ENCODE measurements around the gene ERMP1. TPM values are rescaled to one million over a fixed set of nuclear protein-coding genes. Genes with fewer than 3 reads are reported as not detected.
A peak's percentile ranks its signal among the peaks of the same experiment; 100 is the strongest.

Gene ERMP1
- polyA plus RNA-seq, 2 of the 4 experiments (the other 2 are of a cell fraction) = 22.5 to 53.4 TPM

GRCh38 chr9:5871785-5872184, 38.9 kb upstream of the ERMP1 start:
- FAIRE-seq (no peak), ATAC-seq (no peak), DNase-seq (ENCODE audit: low read depth in 1 of 2, low spot score in 1 of 2) (no peak)
- CTCF ChIA-PET = interaction anchor here (1.0 to 6.5 kb wide), 5 partner anchors 15 to 182 kb away, joined by 3 to 64 read pairs (median 4); partner anchors contain the start of gene ERMP1
- H3K9me3 ChIP-seq = no peaks in the 10 kb centered on the region
- H3K4me2 ChIP-seq = no peak overlapping the region
- H3K4me1 ChIP-seq = 0 out of 3 replicates have a peak, but pooled peaks cover under 1% of the 10 kb centered on the region
- WGBS (ENCODE audit: missing lambda C conversion rate) = 47% methylated on average over 2 of the region's 2 CpGs
- H3K27ac ChIP-seq = peak overlapping the region in 1 of 2 experiments; percentile 22; a peak in 1 of 6 replicates
- POLR2A ChIA-PET = no interaction called here
- H3K4me3 ChIP-seq = no peak overlapping the region
- TF ChIP-seq NPAS2 (CRISPR knock-in tag; IDR thresholded peaks at IDR 0.05; ENCODE audit: borderline replicate concordance) = no peak
- TF ChIP-seq ZC3H11A (IDR thresholded peaks at IDR 0.05) = no peak
- TF ChIP-seq HDAC2 (IDR thresholded peaks at IDR 0.05) = no peak
- no peak for TF ChIP-seq CEBPB (IDR thresholded peaks at IDR 0.05)
- no peak for TF ChIP-seq USF2 (IDR thresholded peaks at IDR 0.05)
- TF ChIP-seq SMC3 (IDR thresholded peaks at IDR 0.05) = no peak
- no peak for TF ChIP-seq KDM5A (IDR thresholded peaks at IDR 0.05)
- no peak for TF ChIP-seq RAD21 (conservative IDR thresholded peaks at IDR 0.05 in 1 of 2, IDR thresholded peaks at IDR 0.05 in 1 of 2)

- ATAC-seq (no peak), FAIRE-seq (no peak), DNase-seq (ENCODE audit: low read depth in 1 of 2, low spot score in 1 of 2) (no peak)
- H3K4me3 ChIP-seq = no peak overlapping the region
- TF ChIP-seq CBX8 (IDR thresholded peaks at IDR 0.05) (no peak), KDM1A (IDR thresholded peaks at IDR 0.05; ENCODE audit: low read depth) (no peak), NFE2L2 (conservative IDR thresholded peaks at IDR 0.05; ENCODE audit: low read length) (no peak), EHMT2 (IDR thresholded peaks at IDR 0.05; ENCODE audit: low read depth) (no peak), ESRRA (IDR thresholded peaks at IDR 0.05; ENCODE audit: borderline replicate concordance, low read length) (no peak), BCL3 (IDR thresholded peaks at IDR 0.05) (no peak), CBX2 (IDR thresholded peaks at IDR 0.05; ENCODE audit: borderline replicate concordance, low read depth) (no peak), CHD2 (IDR thresholded peaks at IDR 0.05; ENCODE audit: low read length, partially characterized antibody) (no peak), MAZ (IDR thresholded peaks at IDR 0.05; ENCODE audit: borderline replicate concordance, low read depth, low read length) (no peak), JUN (IDR thresholded peaks at IDR 0.05) (no peak), ZSCAN20 (CRISPR knock-in tag; IDR thresholded peaks at IDR 0.05) (no peak), HMGXB4 (CRISPR knock-in tag; IDR thresholded peaks at IDR 0.05; ENCODE audit: borderline replicate concordance) (no peak), MYC (IDR thresholded peaks at IDR 0.05; ENCODE audit: borderline replicate concordance, low read length) (no peak), E2F6 (IDR thresholded peaks at IDR 0.05; ENCODE audit: borderline replicate concordance, low read depth) (no peak), FOXS1 (CRISPR knock-in tag; IDR thresholded peaks at IDR 0.05) (no peak), HOXB13 (CRISPR knock-in tag; IDR thresholded peaks at IDR 0.05; ENCODE audit: low read depth) (no peak), MAX (IDR thresholded peaks at IDR 0.05) (no peak), MAFK (IDR thresholded peaks at IDR 0.05; ENCODE audit: partially characterized antibody) (no peak), CEBPB (IDR thresholded peaks at IDR 0.05) (no peak), ZNF302 (CRISPR knock-in tag; IDR thresholded peaks at IDR 0.05) (no peak)
- H3K4me1 ChIP-seq = no peaks in the 10 kb centered on the region
- H3K4me2 ChIP-seq = no peak overlapping the region
- 76% methylated on average over 3 of the region's 3 CpGs for WGBS (ENCODE audit: missing lambda C conversion rate)
- CTCF ChIA-PET = interaction anchor here (1.0 to 6.5 kb wide), 8 partner anchors 8 to 183 kb away, joined by 3 to 64 read pairs (median 10); partner anchors contain the start of gene ERMP1
- H3K9me3 ChIP-seq = no peaks in the 10 kb centered on the region
- POLR2A ChIA-PET = no interaction called here
- H3K27ac ChIP-seq = no peak overlapping the region
Observed at GRCh38 chr9:5870691-5871090, 37.8 kb upstream of the ERMP1 start.
